H1 (cell line): Measurements from ENCODE around the gene C19orf25.

ENCODE experiments used
- BCL11A ChIP-seq, 2 experiments: IDR thresholded peaks; one replicate each; pipeline ENCODE4 v1.6.1; 2011; ENCODE audit warnings: low read depth in 2 of 2, low read length in 2 of 2, mild to moderate bottlenecking in 2 of 2
- HDAC2 ChIP-seq, 2 experiments: fragments of 300-600 bp in 1 of 2; sonication (generic) in 1 of 2; IDR thresholded peaks; 2 replicates each; pipeline ENCODE4 v1.6.1; 2011 to 2012; ENCODE audit warnings: low read depth in 2 of 2, low read length in 2 of 2, mild to moderate bottlenecking in 2 of 2, moderate library complexity in 2 of 2, borderline replicate concordance in 1 of 2, inconsistent platforms in 1 of 2
- JUN ChIP-seq: IDR thresholded peaks from 2 replicates; pipeline ENCODE4 v1.6.1; 2011; ENCODE audit warnings: low read depth, mild to moderate bottlenecking, improper control_type of control experiment, low read length
- POLR2A ChIP-seq, 2 experiments: IDR thresholded peaks; 1 replicate in 1 of 2; 2 replicates in 1 of 2; pipeline ENCODE4 v1.6.1; 2011; ENCODE audit warnings: low read depth in 2 of 2, low read length in 2 of 2, mild to moderate bottlenecking in 2 of 2; ENCODE audit errors: control extremely low read depth in 1 of 2
- POU5F1 ChIP-seq: IDR thresholded peaks from 2 replicates; pipeline ENCODE4 v1.6.1; 2011; ENCODE audit warnings: low read depth, mild to moderate bottlenecking, low read length, moderate library complexity
- RXRA ChIP-seq: IDR thresholded peaks from 2 replicates; pipeline ENCODE4 v1.6.1; 2011; ENCODE audit warnings: low read depth, mild to moderate bottlenecking, low read length, moderate library complexity; ENCODE audit not compliant: insufficient read depth
- TAF7 ChIP-seq: optimal IDR thresholded peaks from 2 replicates; pipeline ENCODE3; 2011; ENCODE audit warnings: low read depth, mild to moderate bottlenecking, inconsistent platforms, low read length, moderate library complexity, borderline replicate concordance
- TBP ChIP-seq: IDR thresholded peaks from 2 replicates; pipeline ENCODE4 v1.6.1; 2011; ENCODE audit warnings: low read depth, low read length, improper control_type of control experiment
- YY1 ChIP-seq: IDR thresholded peaks from 2 replicates; pipeline ENCODE4 v1.6.1; 2011; ENCODE audit warnings: low read depth, mild to moderate bottlenecking, low read length
- TF ChIP-seq, protein P1 (sequence below), 3 experiments: IDR thresholded peaks; 1 replicate in 2 of 3; 2 replicates in 1 of 3; pipeline versions ENCODE4 v1.5.1 to v1.6.1; 2011; ENCODE audit warnings: low read length in 3 of 3, mild to moderate bottlenecking in 3 of 3, inconsistent platforms in 2 of 3, low read depth in 1 of 3, moderate library complexity in 1 of 3; ENCODE audit not compliant: insufficient read depth in 1 of 3; ENCODE audit errors: control extremely low read depth in 1 of 3
- TF ChIP-seq, protein P2 (sequence below): IDR thresholded peaks from 2 replicates; pipeline ENCODE4 v1.6.1; 2012; ENCODE audit warnings: low read length, inconsistent platforms

GRCh38 chr19:1471515-1472160, 7.4 kb downstream of the C19orf25 start:
- no peak for TF ChIP-seq YY1
- TF ChIP-seq JUN: no peak
- TF ChIP-seq POLR2A (IDR thresholded peaks at IDR 0.05; ENCODE audit: control extremely low read depth in 1 of 2, low read depth in 2 of 2, low read length in 2 of 2): no peak
- TF ChIP-seq, protein P1, sequence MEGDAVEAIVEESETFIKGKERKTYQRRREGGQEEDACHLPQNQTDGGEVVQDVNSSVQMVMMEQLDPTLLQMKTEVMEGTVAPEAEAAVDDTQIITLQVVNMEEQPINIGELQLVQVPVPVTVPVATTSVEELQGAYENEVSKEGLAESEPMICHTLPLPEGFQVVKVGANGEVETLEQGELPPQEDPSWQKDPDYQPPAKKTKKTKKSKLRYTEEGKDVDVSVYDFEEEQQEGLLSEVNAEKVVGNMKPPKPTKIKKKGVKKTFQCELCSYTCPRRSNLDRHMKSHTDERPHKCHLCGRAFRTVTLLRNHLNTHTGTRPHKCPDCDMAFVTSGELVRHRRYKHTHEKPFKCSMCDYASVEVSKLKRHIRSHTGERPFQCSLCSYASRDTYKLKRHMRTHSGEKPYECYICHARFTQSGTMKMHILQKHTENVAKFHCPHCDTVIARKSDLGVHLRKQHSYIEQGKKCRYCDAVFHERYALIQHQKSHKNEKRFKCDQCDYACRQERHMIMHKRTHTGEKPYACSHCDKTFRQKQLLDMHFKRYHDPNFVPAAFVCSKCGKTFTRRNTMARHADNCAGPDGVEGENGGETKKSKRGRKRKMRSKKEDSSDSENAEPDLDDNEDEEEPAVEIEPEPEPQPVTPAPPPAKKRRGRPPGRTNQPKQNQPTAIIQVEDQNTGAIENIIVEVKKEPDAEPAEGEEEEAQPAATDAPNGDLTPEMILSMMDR (IDR thresholded peaks at IDR 0.05; ENCODE audit: control extremely low read depth in 1 of 3, insufficient read depth in 1 of 3, low read depth in 1 of 3, low read length in 3 of 3): peak in 2 of 3 experiments; percentile 34 to 41; a peak in 2 of 4 replicates
- no peak for TF ChIP-seq HDAC2 (IDR thresholded peaks at IDR 0.05; ENCODE audit: borderline replicate concordance in 1 of 2, low read depth in 2 of 2, low read length in 2 of 2)
- TF ChIP-seq TBP: no peak
- TF ChIP-seq TAF7: no peak
- no peak for TF ChIP-seq RXRA
- TF ChIP-seq POU5F1: no peak
- TF ChIP-seq, protein P2, sequence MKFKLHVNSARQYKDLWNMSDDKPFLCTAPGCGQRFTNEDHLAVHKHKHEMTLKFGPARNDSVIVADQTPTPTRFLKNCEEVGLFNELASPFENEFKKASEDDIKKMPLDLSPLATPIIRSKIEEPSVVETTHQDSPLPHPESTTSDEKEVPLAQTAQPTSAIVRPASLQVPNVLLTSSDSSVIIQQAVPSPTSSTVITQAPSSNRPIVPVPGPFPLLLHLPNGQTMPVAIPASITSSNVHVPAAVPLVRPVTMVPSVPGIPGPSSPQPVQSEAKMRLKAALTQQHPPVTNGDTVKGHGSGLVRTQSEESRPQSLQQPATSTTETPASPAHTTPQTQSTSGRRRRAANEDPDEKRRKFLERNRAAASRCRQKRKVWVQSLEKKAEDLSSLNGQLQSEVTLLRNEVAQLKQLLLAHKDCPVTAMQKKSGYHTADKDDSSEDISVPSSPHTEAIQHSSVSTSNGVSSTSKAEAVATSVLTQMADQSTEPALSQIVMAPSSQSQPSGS: no peak
- no peak for TF ChIP-seq BCL11A (IDR thresholded peaks at IDR 0.05; ENCODE audit: low read depth in 2 of 2, low read length in 2 of 2)
